Type B pancreatic cell (in vitro differentiated cells): ENCODE measurements around the gene GAN. TPM values are rescaled to one million over a fixed set of nuclear protein-coding genes. Genes with fewer than 3 reads are reported as not detected.

Experiments
- DNase-seq: peaks from one replicate; pipeline ENCODE4 v3.0.0; 2021; ENCODE audit warnings: mixed read lengths; ENCODE audit not compliant: unreplicated experiment; ENCODE audit errors: extremely low spot score
- H3K27ac Mint-ChIP-seq: 2 replicates; pipeline ENCODE4 v1.8.0; 2021; ENCODE audit warnings: mild to moderate bottlenecking, mixed read lengths
- H3K27me3 Mint-ChIP-seq: 2 replicates; pipeline ENCODE4 v1.8.0; 2021; ENCODE audit warnings: mixed read lengths
- H3K36me3 Mint-ChIP-seq: 2 replicates; pipeline ENCODE4 v1.8.0; 2021; ENCODE audit warnings: mixed read lengths
- H3K4me1 Mint-ChIP-seq: one replicate; pipeline ENCODE4 v1.8.0; 2021; ENCODE audit warnings: mixed read lengths; ENCODE audit not compliant: unreplicated experiment
- H3K4me3 Mint-ChIP-seq: 2 replicates; pipeline ENCODE4 v1.8.0; 2021; ENCODE audit warnings: mild to moderate bottlenecking, mixed read lengths
- H3K9me3 Mint-ChIP-seq: 2 replicates; pipeline ENCODE4 v1.8.0; 2021; ENCODE audit warnings: mixed read lengths
- CTCF ChIP-seq: fragments of 200-600 bp; sonication (generic); conservative IDR thresholded peaks from 2 replicates; pipeline ENCODE4 v1.5.0; 2021; ENCODE audit warnings: antibody characterized with exemption, mild to moderate bottlenecking
- total RNA-seq: library from RNA; stranded (reverse); gene quantifications from 2 replicates; pipeline ENCODE4 v1.2.1, GENCODE V29; 2021; ENCODE audit warnings: low replicate concordance

Gene GAN
- total RNA-seq, 1 donor from 2014 or later: 14.8 TPM

DNA sequence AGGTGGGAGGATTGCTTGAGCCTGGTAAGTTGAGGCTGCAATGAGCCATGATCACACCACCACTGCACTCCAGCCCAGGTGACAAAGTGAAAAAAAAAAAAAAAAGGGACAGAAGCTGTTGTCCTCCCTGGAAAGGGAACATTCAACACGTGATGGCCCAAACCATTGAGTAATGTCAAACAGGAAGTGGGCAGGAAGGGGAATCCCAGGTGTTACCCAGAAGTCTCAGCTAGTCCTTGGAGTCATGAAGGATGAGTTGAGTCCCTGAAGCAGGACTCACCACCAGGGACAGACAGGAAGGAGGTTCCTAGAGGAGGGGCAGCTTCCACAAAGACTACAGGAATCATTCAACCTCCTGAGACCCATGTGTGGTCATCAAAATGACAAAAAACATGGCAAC, 110.0 kb downstream of the GAN start:
- no peaks in the 10 kb centered on the region for H3K9me3 Mint-ChIP-seq
- TF ChIP-seq CTCF: no peak
- H3K27me3 Mint-ChIP-seq: no peaks in the 10 kb centered on the region
- DNase-seq: no peak
- no peak overlapping the region for H3K4me3 Mint-ChIP-seq
- no peaks in the 10 kb centered on the region for H3K4me1 Mint-ChIP-seq
- no peak overlapping the region for H3K27ac Mint-ChIP-seq
- no peaks in the 10 kb centered on the region for H3K36me3 Mint-ChIP-seq

GRCh38 chr16:81427219-81427618, 112.5 kb downstream of the GAN start:
- TF ChIP-seq CTCF: no peak
- no peaks in the 10 kb centered on the region for H3K36me3 Mint-ChIP-seq
- H3K9me3 Mint-ChIP-seq: no peaks in the 10 kb centered on the region
- no peaks in the 10 kb centered on the region for H3K27me3 Mint-ChIP-seq
- no peak overlapping the region for H3K4me3 Mint-ChIP-seq
- no peak overlapping the region for H3K27ac Mint-ChIP-seq
- H3K4me1 Mint-ChIP-seq: peaks cover 10% of the 10 kb centered on the region
- DNase-seq: no peak

GRCh38 chr16:81429045-81429521, 114.3 kb downstream of the GAN start:
- no peak overlapping the region for H3K4me3 Mint-ChIP-seq
- TF ChIP-seq CTCF: peak; percentile 73
- no peaks in the 10 kb centered on the region for H3K27me3 Mint-ChIP-seq
- H3K9me3 Mint-ChIP-seq: no peaks in the 10 kb centered on the region
- H3K27ac Mint-ChIP-seq: no peak overlapping the region
- no peaks in the 10 kb centered on the region for H3K36me3 Mint-ChIP-seq
- no peak for DNase-seq
- peaks cover 11% of the 10 kb centered on the region for H3K4me1 Mint-ChIP-seq

DNA sequence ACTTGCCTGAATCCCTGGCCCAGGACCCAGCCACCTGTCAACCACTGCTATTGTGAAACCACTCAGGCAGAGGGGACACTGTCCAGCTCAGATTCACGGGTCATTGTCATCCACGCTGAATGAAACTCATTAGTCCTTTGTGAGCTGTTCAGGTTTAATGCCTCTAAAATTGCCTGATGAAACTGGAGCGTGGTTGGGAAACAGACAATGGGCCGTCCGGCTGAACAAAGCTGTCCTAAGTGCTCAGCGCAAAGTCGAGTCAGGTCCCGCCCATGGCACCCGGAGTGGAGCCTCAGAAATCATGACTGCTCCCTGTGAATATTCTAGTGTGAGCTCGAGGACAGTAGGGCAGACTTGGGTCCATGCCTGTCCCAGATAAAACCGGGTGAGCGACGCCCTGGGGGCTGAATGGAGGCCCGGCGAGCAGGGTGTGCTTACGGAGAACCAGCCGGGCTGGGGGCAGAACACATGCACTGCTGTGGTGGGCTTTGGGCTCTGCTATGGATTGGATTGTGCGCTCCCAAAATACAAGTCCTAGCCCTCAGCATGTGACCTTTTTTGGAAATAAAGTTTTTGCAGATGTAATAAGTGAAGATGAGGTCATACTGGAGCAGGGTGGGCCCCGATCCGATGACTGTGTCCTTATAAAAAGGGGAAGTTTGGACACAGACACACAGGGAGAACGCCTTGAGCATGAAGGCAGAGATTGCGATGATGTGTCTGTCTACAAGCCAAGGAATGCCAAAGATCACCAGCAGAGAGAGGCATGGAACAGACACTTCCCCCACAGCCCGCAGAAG, 117.0 kb downstream of the GAN start:
- no peak for DNase-seq
- Mint-ChIP-seq H3K4me3 (no peak overlapping the region), H3K27me3 (no peaks in the 10 kb centered on the region), H3K4me1 (peaks cover 11% of the 10 kb centered on the region), H3K9me3 (no peaks in the 10 kb centered on the region), H3K27ac (no peak overlapping the region), H3K36me3 (no peaks in the 10 kb centered on the region)
- TF ChIP-seq CTCF: no peak

DNA sequence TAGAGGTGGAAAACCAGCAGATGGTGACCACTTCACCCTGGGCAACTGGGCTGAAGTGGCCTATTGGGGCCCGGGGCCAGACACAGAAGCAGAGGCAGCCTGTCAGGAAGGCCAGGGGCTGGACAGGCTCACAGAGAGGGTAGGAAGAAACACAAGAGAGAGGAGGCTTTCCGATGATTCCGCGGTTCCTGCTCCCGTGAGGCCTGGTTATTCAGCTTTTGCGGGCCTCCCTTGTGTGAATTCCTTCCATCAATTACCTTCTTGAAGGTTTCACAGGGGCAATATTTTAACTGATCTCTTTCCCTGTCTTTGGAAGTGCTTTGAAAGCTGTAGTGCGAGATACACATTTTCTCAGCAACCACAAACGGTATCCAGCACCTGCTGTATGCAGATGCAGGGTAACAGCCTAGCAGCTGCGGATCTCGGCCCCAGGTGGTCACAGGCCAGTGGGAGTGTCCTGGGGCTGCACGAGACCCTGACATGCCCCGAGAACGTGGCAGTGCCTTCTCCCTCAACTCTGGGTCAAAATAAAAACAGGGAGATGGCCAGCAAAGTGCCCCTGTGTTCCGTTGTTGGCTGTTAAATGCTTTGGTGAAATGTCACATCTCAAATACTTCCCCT, 118.3 kb downstream of the GAN start:
- DNase-seq: no peak
- Mint-ChIP-seq H3K4me1 (peaks cover 14% of the 10 kb centered on the region), H3K36me3 (no peaks in the 10 kb centered on the region), H3K9me3 (no peaks in the 10 kb centered on the region), H3K4me3 (no peak overlapping the region), H3K27ac (no peak overlapping the region), H3K27me3 (peaks cover 5% of the 10 kb centered on the region)
- no peak for TF ChIP-seq CTCF
